HCT116 (cell line): ENCODE data around the gene MFN1. TPM values are rescaled to one million over a fixed set of nuclear protein-coding genes. Genes with fewer than 3 reads are reported as not detected.

Experiments
- ATAC-seq: fragments of 200-7000 bp; cut with Tn5 transposase; 2 replicates; pipeline ENCODE4 v1.9.1; 2020; ENCODE audit warnings: mild to moderate bottlenecking, moderate library complexity
- BruUV-seq: library from RNA; stranded (reverse); fragments of 400-500 nt; replicated peaks from 2 replicates; lab custom pipeline; 2021; lab: Mats Ljungman, UMichigan
- CTCF ChIA-PET: fragments of 300-600 bp; sonication (Branson Sonifier 250); formaldehyde crosslinking; loops from one replicate; lab custom pipeline; 2021; ENCODE audit warnings: antibody characterized with exemption; lab: Charles Lee
- POLR2A ChIA-PET: fragments of 300-600, 350-600 bp; sonication (Branson Sonifier 250); formaldehyde crosslinking; loops from one replicate; lab custom pipeline; 2021; ENCODE audit warnings: antibody characterized with exemption; lab: Charles Lee
- RAD21 ChIA-PET, 2 experiments: fragments of 300-600 bp; sonication (Branson Sonifier 250); formaldehyde crosslinking; loops; one replicate each; lab custom pipeline; 2023; ENCODE audit warnings: low total read pairs in 2 of 2; ENCODE audit not compliant: uncharacterized antibody in 2 of 2, unreplicated experiment in 2 of 2, low non-redundant PET in 1 of 2; lab: Charles Lee
- DNase-seq: peaks from one replicate; pipeline ENCODE4 v3.0.0-alpha.2; 2010; ENCODE audit warnings: low read depth, low spot score
- H2AFZ ChIP-seq: fragments of 200-600 bp; shearing (Covaris generic), sonication (generic); 2 replicates; pipeline ENCODE4 v1.6.1; 2017; ENCODE audit warnings: low read depth, mixed run types, mixed read lengths, antibody characterized with exemption, low read length; ENCODE audit not compliant: poor library complexity, severe bottlenecking
- H3K27ac ChIP-seq: 2 replicates; pipeline ENCODE4 v1.5.1; 2012; ENCODE audit warnings: low read depth, low read length
- H3K27me3 ChIP-seq: fragments of 200-600 bp; sonication (generic); 2 replicates; pipeline ENCODE4 v1.6.1; 2016; ENCODE audit warnings: mixed run types, low read length, mixed read lengths; ENCODE audit not compliant: insufficient read depth
- H3K36me3 ChIP-seq, 2 experiments: fragments of 200-500 bp in 1 of 2; fragments of 200-600 bp in 1 of 2; sonication (Bioruptor generic) in 1 of 2; sonication (generic) in 1 of 2; 2 replicates each; pipeline versions ENCODE4 v1.5.1 to v1.6.1; 2014 to 2016; ENCODE audit warnings: low read length in 2 of 2, inconsistent platforms in 1 of 2, mixed read lengths in 1 of 2, mixed run types in 1 of 2; ENCODE audit not compliant: insufficient read depth in 2 of 2, control insufficient read depth in 1 of 2
- H3K4me1 ChIP-seq, 2 experiments: fragments of 200-600 bp in 1 of 2; sonication (generic) in 1 of 2; 2 replicates each; pipeline versions ENCODE4 v1.5.1 to v1.6.1; 2012 to 2017; ENCODE audit warnings: low read length in 2 of 2, inconsistent platforms in 1 of 2, mild to moderate bottlenecking in 1 of 2, mixed read lengths in 1 of 2, mixed run types in 1 of 2, moderate library complexity in 1 of 2; ENCODE audit not compliant: insufficient read depth in 2 of 2, control insufficient read depth in 1 of 2
- H3K4me2 ChIP-seq: fragments of 200-600 bp; sonication (generic); 2 replicates; pipeline ENCODE4 v1.6.1; 2017; ENCODE audit warnings: mixed run types, low read length, mixed read lengths
- H3K4me3 ChIP-seq, 2 experiments: fragments of 200-600 bp in 1 of 2; sonication (generic) in 1 of 2; replicated peaks in 1 of 2; 2 replicates each; pipeline ENCODE4 v1.5.1; 2011 to 2016; ENCODE audit warnings: low read length in 2 of 2, control low read depth in 1 of 2, low read depth in 1 of 2, mild to moderate bottlenecking in 1 of 2, mixed read lengths in 1 of 2, mixed run types in 1 of 2
- H3K79me2 ChIP-seq: fragments of 200-600 bp; sonication (generic); 2 replicates; pipeline ENCODE4 v1.6.1; 2017; ENCODE audit warnings: mild to moderate bottlenecking, mixed run types, low read length, moderate library complexity, mixed read lengths; ENCODE audit not compliant: insufficient read depth
- H3K9ac ChIP-seq: fragments of 200-600 bp; sonication (generic); 2 replicates; pipeline ENCODE4 v1.6.1; 2016; ENCODE audit warnings: low read length, mixed read lengths
- H3K9me2 ChIP-seq: fragments of 200-600 bp; sonication (generic), shearing (Covaris generic); 2 replicates; pipeline ENCODE4 v1.6.1; 2017; ENCODE audit warnings: mixed run types, mild to moderate bottlenecking, moderate library complexity; ENCODE audit not compliant: insufficient read depth
- H3K9me3 ChIP-seq, 2 experiments: fragments of 200-500 bp in 1 of 2; fragments of 200-600 bp in 1 of 2; sonication (Bioruptor generic) in 1 of 2; sonication (generic) in 1 of 2; 2 replicates each; pipeline ENCODE4 v1.6.1; 2014 to 2017; ENCODE audit warnings: low read length in 2 of 2, mixed read lengths in 2 of 2, inconsistent platforms in 1 of 2, low read depth in 1 of 2, mild to moderate bottlenecking in 1 of 2, mixed run types in 1 of 2, moderate library complexity in 1 of 2; ENCODE audit not compliant: control insufficient read depth in 1 of 2, insufficient read depth in 1 of 2
- H4K20me1 ChIP-seq: fragments of 200-600 bp; sonication (generic), shearing (Covaris generic); 2 replicates; pipeline ENCODE4 v1.6.1; 2017; ENCODE audit warnings: mixed run types, mild to moderate bottlenecking, moderate library complexity; ENCODE audit not compliant: insufficient read depth
- CBX3 ChIP-seq: IDR thresholded peaks from 2 replicates; pipeline ENCODE4 v1.6.1; 2012; ENCODE audit warnings: low read depth
- CTCF ChIP-seq, 3 experiments: fragments of 200-600 bp in 1 of 3; sonication (generic) in 1 of 3; IDR thresholded peaks in 2 of 3; conservative IDR thresholded peaks in 1 of 3; 2 replicates each; pipeline ENCODE4 v1.5.1; 2012 to 2017; ENCODE audit warnings: low read depth in 2 of 3, low read length in 2 of 3, antibody characterized with exemption in 1 of 3, borderline replicate concordance in 1 of 3, control low read depth in 1 of 3, mild to moderate bottlenecking in 1 of 3, mixed read lengths in 1 of 3, mixed run types in 1 of 3, moderate library complexity in 1 of 3; ENCODE audit not compliant: insufficient read depth in 1 of 3
- ELF1 ChIP-seq: IDR thresholded peaks from 2 replicates; pipeline ENCODE4 v1.6.1; 2012; ENCODE audit warnings: low read depth, borderline replicate concordance
- EZH2 ChIP-seq: fragments of 200-600 bp; sonication (generic); IDR thresholded peaks from 2 replicates; pipeline ENCODE4 v1.6.1; 2017; ENCODE audit warnings: antibody characterized with exemption, mixed run types
- EZH2phosphoT487 ChIP-seq: fragments of 200-600 bp; IDR thresholded peaks from 2 replicates; pipeline ENCODE4 v1.6.1; 2018; ENCODE audit warnings: antibody characterized with exemption, borderline replicate concordance
- FOSL1 ChIP-seq: IDR thresholded peaks from 2 replicates; pipeline ENCODE4 v1.6.1; 2012; ENCODE audit warnings: low read depth
- JUND ChIP-seq: IDR thresholded peaks from 2 replicates; pipeline ENCODE4 v1.6.1; 2012
- MAX ChIP-seq: IDR thresholded peaks from 2 replicates; pipeline ENCODE4 v1.6.1; 2012
- POLR2A ChIP-seq: IDR thresholded peaks from 2 replicates; pipeline ENCODE4 v1.7.0; 2011; ENCODE audit warnings: borderline replicate concordance; ENCODE audit not compliant: insufficient read depth, insufficient read length; ENCODE audit errors: extremely low read depth
- RAD21 ChIP-seq: IDR thresholded peaks from 2 replicates; pipeline ENCODE4 v1.6.1; 2012; ENCODE audit warnings: low read depth, mild to moderate bottlenecking
- REST ChIP-seq: IDR thresholded peaks from 2 replicates; pipeline ENCODE4 v1.6.1; 2012; ENCODE audit warnings: low read depth
- SIN3A ChIP-seq: IDR thresholded peaks from 2 replicates; pipeline ENCODE4 v1.6.1; 2012; ENCODE audit warnings: low read depth
- SP1 ChIP-seq: IDR thresholded peaks from 2 replicates; pipeline ENCODE4 v1.6.1; 2012; ENCODE audit warnings: low read depth
- SRF ChIP-seq: IDR thresholded peaks from 2 replicates; pipeline ENCODE4 v1.6.1; 2012; ENCODE audit warnings: low read depth
- TCF7L2 ChIP-seq: IDR thresholded peaks from 2 replicates; pipeline ENCODE4 v1.7.0; 2011; ENCODE audit warnings: borderline replicate concordance, inconsistent platforms; ENCODE audit not compliant: insufficient read depth, insufficient read length; ENCODE audit errors: extremely low read depth
- ZFX ChIP-seq: fragments of 450-650 bp; IDR thresholded peaks from 2 replicates; pipeline ENCODE4 v1.6.1; 2017
- ZNF274 ChIP-seq: fragments of 200-500 bp; sonication (Bioruptor generic); IDR thresholded peaks from 2 replicates; pipeline ENCODE4 v1.6.1; 2014; ENCODE audit warnings: mild to moderate bottlenecking, low read depth, low read length, inconsistent platforms
- intact Hi-C: fragments of 100-400 bp; cut with micrococcal nuclease; formaldehyde crosslinking; loops from 2 replicates; pipeline ENCODE4 v1.10.0; 2022
- total RNA-seq: library from RNA; stranded (reverse); gene quantifications from one replicate; pipeline ENCODE4 v1.2.1, GENCODE V29; 2021; ENCODE audit not compliant: unreplicated experiment

The MFN1 gene
- total RNA-seq, 1 experiment from 2014 or later: 54.6 TPM

GRCh38 chr3:179301645-179302044 is 45.9 kb upstream of the MFN1 start (continued):
- no peak for TF ChIP-seq MAX
- no peak for TF ChIP-seq ELF1
- no peak for TF ChIP-seq TCF7L2
- TF ChIP-seq SRF: no peak
- TF ChIP-seq EZH2: no peak

GRCh38 chr3:179302111-179302510 is 45.4 kb upstream of the MFN1 start:
- intact Hi-C loops: no loop called here
- Histone ChIP-seq H4K20me1 (no peaks in the 10 kb centered on the region), H3K4me1 (no peaks in the 10 kb centered on the region), H3K4me3 (no peak overlapping the region), H3K27ac (no peak overlapping the region), H3K9me2 (no peaks in the 10 kb centered on the region), H3K9me3 (peaks cover 0 to 3% of the 10 kb centered on the region in 2 experiments; a peak in 1 of 4 replicates), H3K4me2 (no peak overlapping the region), H3K36me3 (no peaks in the 10 kb centered on the region), H3K27me3 (no peaks in the 10 kb centered on the region), H2AFZ (no peak overlapping the region), H3K9ac (no peak overlapping the region), H3K79me2 (no peaks in the 10 kb centered on the region)
- ATAC-seq: no peak
- ChIA-PET POLR2A (no interaction called here), CTCF (no interaction called here), RAD21 (no interaction called here)
- BruUV-seq: no TSS peak
- no peak for TF ChIP-seq FOSL1
- TF ChIP-seq ZFX: no peak
- no peak for TF ChIP-seq SP1
- no peak for TF ChIP-seq CBX3
- no peak for TF ChIP-seq REST
- TF ChIP-seq ZNF274: no peak
- no peak for TF ChIP-seq EZH2
- TF ChIP-seq RAD21: no peak
- TF ChIP-seq POLR2A: no peak
- no peak for TF ChIP-seq SIN3A
- no peak for TF ChIP-seq CTCF (IDR thresholded peaks at IDR 0.05 in 2 of 3, conservative IDR thresholded peaks at IDR 0.05 in 1 of 3; ENCODE audit: borderline replicate concordance in 1 of 3, insufficient read depth in 1 of 3, low read depth in 2 of 3, low read length in 2 of 3)
- TF ChIP-seq JUND: no peak
- TF ChIP-seq EZH2phosphoT487: no peak
- no peak for DNase-seq
